MG63 (cell line): ENCODE measurements around the gene PTPN13. TPM values are rescaled to one million over a fixed set of nuclear protein-coding genes. Genes with fewer than 3 reads are reported as not detected.

Experiments
- DNase-seq: peaks from one replicate; pipeline ENCODE4 v3.0.0-alpha.2; 2020
- H3K27me3 ChIP-seq: fragments of 250-450 bp; sonication (Bioruptor Pico); 2 replicates; pipeline ENCODE4 v1.5.1; 2020; ENCODE audit warnings: mild to moderate bottlenecking, moderate library complexity
- H3K36me3 ChIP-seq: fragments of 250-450 bp; sonication (Bioruptor Pico); 2 replicates; pipeline ENCODE4 v1.5.1; 2020; ENCODE audit warnings: mild to moderate bottlenecking, moderate library complexity
- H3K4me3 ChIP-seq: fragments of 250-450 bp; sonication (Bioruptor Pico); 2 replicates; pipeline ENCODE4 v1.5.1; 2020; ENCODE audit warnings: mild to moderate bottlenecking, moderate library complexity
- H3K9me3 ChIP-seq: fragments of 250-450 bp; sonication (Bioruptor Pico); 2 replicates; pipeline ENCODE4 v1.5.1; 2020; ENCODE audit warnings: mild to moderate bottlenecking, moderate library complexity
- total RNA-seq: library from RNA; depleted of rRNA; stranded (reverse); fragments of >200 nt; shearing (Covaris generic); gene quantifications from 2 replicates; pipeline ENCODE4 v1.2.3, GENCODE V29; 2014; ENCODE audit warnings: low replicate concordance; rRNA removed

PTPN13 gene
- total RNA-seq, 1 experiment from 2014 or later: 5.5 TPM

- H3K4me3 ChIP-seq: no peak overlapping the region
- no peak for DNase-seq
- H3K9me3 ChIP-seq: no peaks in the 10 kb centered on the region
- no peaks in the 10 kb centered on the region for H3K36me3 ChIP-seq
- H3K27me3 ChIP-seq: no peaks in the 10 kb centered on the region
Measured at GRCh38 chr4:86847571-86847970, 253.5 kb downstream of the PTPN13 start.

GRCh38 chr4:86848136-86848535, 254.0 kb downstream of the PTPN13 start:
- no peak for DNase-seq
- H3K27me3 ChIP-seq: no peaks in the 10 kb centered on the region
- no peaks in the 10 kb centered on the region for H3K9me3 ChIP-seq
- no peak overlapping the region for H3K4me3 ChIP-seq
- no peaks in the 10 kb centered on the region for H3K36me3 ChIP-seq

- no peaks in the 10 kb centered on the region for H3K27me3 ChIP-seq
- no peak for DNase-seq
- no peak within 1 kb of the TSS for H3K4me3 ChIP-seq
- no peaks in the 10 kb centered on the region for H3K9me3 ChIP-seq
- no peaks in the 10 kb centered on the region for H3K36me3 ChIP-seq
Measured at GRCh38 chr4:86848732-86849619, 254.9 kb downstream of the PTPN13 start, which contains the start of gene SLC10A6. TSS of gene SLC10A6 (minus strand) at chr4:86849384. CDS start at chr4:86849115, 269 bp downstream.

GRCh38 chr4:86853209-86853608, 259.1 kb downstream of the PTPN13 start:
- Histone ChIP-seq H3K4me3 (no peak overlapping the region), H3K36me3 (no peaks in the 10 kb centered on the region), H3K9me3 (no peaks in the 10 kb centered on the region), H3K27me3 (no peaks in the 10 kb centered on the region)
- DNase-seq: no peak

DNA sequence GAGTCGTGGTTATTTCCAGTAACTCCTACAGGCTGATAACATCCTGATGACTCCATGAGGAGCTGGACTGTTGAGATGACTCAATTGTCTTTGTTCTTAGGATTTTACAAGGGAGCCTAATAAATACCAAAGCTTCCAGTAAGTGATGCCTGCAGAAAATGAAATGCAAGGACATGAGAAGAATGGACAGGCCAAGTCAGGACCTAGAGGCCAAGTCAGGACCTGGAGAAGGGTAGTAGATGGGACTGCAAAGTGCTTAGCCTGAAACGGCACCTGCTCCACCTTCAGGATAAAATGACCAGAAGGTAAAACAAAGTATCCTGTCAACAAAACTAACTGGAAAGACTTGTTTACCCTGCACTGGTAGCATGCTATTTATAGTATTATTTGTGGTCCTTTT, 261.5 kb downstream of the PTPN13 start:
- Histone ChIP-seq H3K4me3 (no peak overlapping the region), H3K27me3 (no peaks in the 10 kb centered on the region), H3K9me3 (no peaks in the 10 kb centered on the region), H3K36me3 (no peaks in the 10 kb centered on the region)
- DNase-seq: no peak

DNA sequence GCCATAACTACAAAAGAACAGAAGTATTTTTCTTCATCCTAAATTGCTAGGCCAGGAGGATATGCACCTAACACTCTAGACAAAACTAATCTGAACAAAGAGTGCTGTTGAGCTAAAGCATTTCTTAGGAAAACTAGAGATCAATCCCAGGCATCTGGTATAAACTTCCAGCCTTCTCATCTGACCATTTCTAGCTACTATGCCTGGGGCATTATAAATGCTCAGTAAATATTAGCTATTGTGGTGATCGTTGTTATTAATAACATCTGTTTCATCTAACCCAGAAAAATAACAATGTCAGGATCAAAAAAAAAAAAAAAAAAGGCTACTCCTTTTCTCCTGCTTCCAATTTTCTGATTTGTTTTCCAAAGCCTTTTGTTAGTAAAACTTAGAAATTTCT, 262.8 kb downstream of the PTPN13 start:
- H3K36me3 ChIP-seq: no peaks in the 10 kb centered on the region
- H3K27me3 ChIP-seq: no peaks in the 10 kb centered on the region
- H3K9me3 ChIP-seq: no peaks in the 10 kb centered on the region
- no peak for DNase-seq
- H3K4me3 ChIP-seq: no peak overlapping the region

GRCh38 chr4:86857341-86858052, 263.4 kb downstream of the PTPN13 start:
- Histone ChIP-seq H3K4me3 (no peak overlapping the region), H3K27me3 (no peaks in the 10 kb centered on the region), H3K36me3 (no peaks in the 10 kb centered on the region), H3K9me3 (no peaks in the 10 kb centered on the region)
- DNase-seq: no peak

Other genes starting within 250 kb of the PTPN13 start
- 0.03 and 0.17 TPM in 2 replicates for gene MAPK10, start 234.3 kb upstream of the PTPN13 start, total RNA-seq